Kidney (tissue), 14 donors: Measurements from ENCODE around the gene SH2D5. TPM values are rescaled to one million over a fixed set of nuclear protein-coding genes. Genes with fewer than 3 reads are reported as not detected.

Experiments
- DNase-seq, 5 donors: peaks; one replicate each; pipeline ENCODE4 v3.0.0-alpha.2; 2013 to 2020
- FAIRE-seq: peaks from 2 replicates; lab custom pipeline; 2012; peaks lifted over from hg19 to GRCh38; lab: Jason Lieb, UNC
- H3K27ac ChIP-seq, 2 donors: one replicate each; pipeline ENCODE4 v1.7.0; 2013; ENCODE audit warnings: low read depth in 2 of 2, low read length in 2 of 2, inconsistent platforms in 1 of 2
- H3K27me3 ChIP-seq: one replicate; pipeline ENCODE4 v1.7.1; 2013; ENCODE audit warnings: low read length, inconsistent platforms; ENCODE audit not compliant: control insufficient read depth, insufficient read depth
- H3K36me3 ChIP-seq, 3 donors: one replicate each; pipeline versions ENCODE4 v1.7.0 to v1.7.1; 2013; ENCODE audit warnings: low read length in 3 of 3, control low read depth in 1 of 3, inconsistent platforms in 1 of 3; ENCODE audit not compliant: insufficient read depth in 3 of 3, control insufficient read depth in 2 of 3
- H3K4me1 ChIP-seq, 3 donors: one replicate each; pipeline versions ENCODE4 v1.7.0 to v1.7.1; 2013; ENCODE audit warnings: low read length in 3 of 3, inconsistent platforms in 1 of 3, low read depth in 1 of 3; ENCODE audit not compliant: control insufficient read depth in 2 of 3, insufficient read depth in 2 of 3
- H3K4me3 ChIP-seq, 3 donors: one replicate each; pipeline versions ENCODE4 v1.7.0 to v1.8.1; 2013; ENCODE audit warnings: low read length in 3 of 3, control low read depth in 1 of 3, inconsistent platforms in 1 of 3
- H3K9ac ChIP-seq, 3 donors: one replicate each; pipeline versions ENCODE4 v1.7.0 to v1.7.1; 2013; ENCODE audit warnings: low read length in 3 of 3, control low read depth in 1 of 3, inconsistent platforms in 1 of 3
- H3K9me3 ChIP-seq, 3 donors: one replicate each; pipeline versions ENCODE4 v1.7.0 to v1.7.1; 2013; ENCODE audit warnings: low read length in 3 of 3, control low read depth in 1 of 3, inconsistent platforms in 1 of 3; ENCODE audit not compliant: control insufficient read depth in 2 of 3, insufficient read depth in 1 of 3
- CTCF ChIP-seq: IDR thresholded peaks from 3 replicates; pipeline ENCODE4 v1.5.1; 2012; ENCODE audit warnings: mild to moderate bottlenecking, moderate library complexity, borderline replicate concordance; ENCODE audit not compliant: insufficient read depth; ENCODE audit errors: extremely low read depth
- intact Hi-C: fragments of 100-400 bp; cut with DNase I; formaldehyde crosslinking; loops from one replicate; pipeline ENCODE4 v1.11.1; 2022
- polyA plus RNA-seq: library from polyadenylated mRNA; stranded (reverse); fragments of 350-450 nt; fragmentation: Illumina TruSeq; extraction: RNeasy Lipid Tissue Mini Kit (QIAGEN cat#74804); gene quantifications from one replicate; pipeline ENCODE4 v1.2.3, GENCODE V29; 2014; ENCODE audit warnings: low read depth, low replicate concordance; ENCODE audit not compliant: insufficient read depth
- total RNA-seq: library from RNA; stranded (reverse); fragmentation: NEBNext Ultra II Directional; extraction: Animal tissue kit (Norgen Biotek cat#: 25700); gene quantifications from one replicate; pipeline ENCODE4 v1.2.1, GENCODE V29; 2021
- donor health status: control.
- donor health status: control.
- donor health status: control.
- donor health status: control.
- donor health status: control.
- donor health status: DM: yes; HTN: yes; CAD: no.
- donor health status: Normal renal cell carcinoma (clear cell type).

Gene SH2D5
- total and polyA plus RNA-seq, 2 donors from 2014 or later, result 0.19 to 0.57 TPM

- H3K27me3 ChIP-seq, result peaks cover 9% of the 10 kb centered on the region
- H3K27ac ChIP-seq, result no peak overlapping the region
- intact Hi-C loops, result no loop called here
- no peaks in the 10 kb centered on the region for H3K9me3 ChIP-seq
- no peak overlapping the region for H3K9ac ChIP-seq
- FAIRE-seq (no peak), DNase-seq (peak in 1 of 5 donors; percentile 42)
- no peak overlapping the region for H3K4me3 ChIP-seq
- H3K4me1 ChIP-seq, result peaks cover 0 to 14% (median 11%) of the 10 kb centered on the region in 3 donors
- H3K36me3 ChIP-seq, result no peaks in the 10 kb centered on the region
- TF ChIP-seq CTCF, result no peak
These were observed 3.9 kb downstream of the SH2D5 start for GRCh38 chr1:20728371-20729154.

GRCh38 chr1:20727746-20728316 lies 4.7 kb downstream of the SH2D5 start:
- intact Hi-C loops, result no loop called here
- H3K4me3 ChIP-seq, result no peak overlapping the region
- DNase-seq (peak in 1 of 5 donors; percentile 42), FAIRE-seq (no peak)
- TF ChIP-seq CTCF, result no peak
- H3K4me1 ChIP-seq, result peaks cover 0 to 7% (median 4%) of the 10 kb centered on the region in 3 donors
- no peaks in the 10 kb centered on the region for H3K36me3 ChIP-seq
- no peak overlapping the region for H3K27ac ChIP-seq
- H3K27me3 ChIP-seq, result peaks cover 9% of the 10 kb centered on the region
- no peak overlapping the region for H3K9ac ChIP-seq
- H3K9me3 ChIP-seq, result no peaks in the 10 kb centered on the region

GRCh38 chr1:20726932-20727745 lies 5.4 kb downstream of the SH2D5 start:
- no peak overlapping the region for H3K4me3 ChIP-seq
- peaks cover 7% of the 10 kb centered on the region for H3K27me3 ChIP-seq
- no peaks in the 10 kb centered on the region for H3K36me3 ChIP-seq
- peaks cover 0 to under 1% (median 0%) of the 10 kb centered on the region in 3 donors for H3K4me1 ChIP-seq
- no peak overlapping the region for H3K9ac ChIP-seq
- H3K27ac ChIP-seq, result no peak overlapping the region
- DNase-seq (no peak), FAIRE-seq (no peak)
- intact Hi-C loops, result no loop called here
- no peak for TF ChIP-seq CTCF
- H3K9me3 ChIP-seq, result no peaks in the 10 kb centered on the region
